Activated T-cell treated with anti-CD3 and anti-CD28 coated beads, Interleukin-2, amount 50 U/mL, for 48 hours (primary cell): ENCODE data around the gene CNGA3.
A peak's percentile ranks its signal among the peaks of the same experiment; 100 is the strongest.
"Not testable (repeated sequence)": the region's sequence is repeated elsewhere in the genome, so short reads cannot be mapped to it uniquely, and the experiment has no call there.

Source experiments
- DNase-seq, 2 experiments: peaks; one replicate each; pipeline ENCODE4 v3.0.0-alpha.2; 2020

CNGA3 gene

GRCh38 chr2:98346311-98347236, at the start of gene CNGA3:
Gene CNGA3 (plus strand): TSS chr2:98346456. CDS start chr2:98369976, 23,520 bp downstream.
- peak; percentile 39 to 52 for DNase-seq

GRCh38 chr2:98297817-98298682, 48.2 kb upstream of the CNGA3 start:
- DNase-seq, result no peak

- no peak for DNase-seq
These were observed 47.5 kb upstream of the CNGA3 start for GRCh38 chr2:98298683-98299164.

GRCh38 chr2:98299211-98299905, 46.9 kb upstream of the CNGA3 start:
- no peak for DNase-seq

- DNase-seq, result no peak
These were observed 45.9 kb upstream of the CNGA3 start for GRCh38 chr2:98300141-98300874.

GRCh38 chr2:98301469-98301868, 44.8 kb upstream of the CNGA3 start:
- DNase-seq, result no peak

- DNase-seq, result not testable (repeated sequence)
These were observed 39.0 kb upstream of the CNGA3 start for GRCh38 chr2:98307131-98307696.

GRCh38 chr2:98308068-98308467, 38.2 kb upstream of the CNGA3 start:
- DNase-seq, result no peak

- DNase-seq, result no peak
These were observed 37.7 kb upstream of the CNGA3 start for GRCh38 chr2:98308532-98308931.

GRCh38 chr2:98309580-98309979, 36.7 kb upstream of the CNGA3 start:
- DNase-seq, result no peak

- no peak for DNase-seq
These were observed 36.2 kb upstream of the CNGA3 start for GRCh38 chr2:98310010-98310409.

- no peak for DNase-seq
These were observed 35.2 kb upstream of the CNGA3 start for GRCh38 chr2:98311090-98311489.

GRCh38 chr2:98311771-98312545, 34.3 kb upstream of the CNGA3 start:
- no peak for DNase-seq

- no peak for DNase-seq
These were observed 32.6 kb upstream of the CNGA3 start for GRCh38 chr2:98313492-98314250.

GRCh38 chr2:98314251-98314650, 32.0 kb upstream of the CNGA3 start:
- DNase-seq, result no peak

- DNase-seq, result no peak
These were observed 30.3 kb upstream of the CNGA3 start for GRCh38 chr2:98315957-98316356.

GRCh38 chr2:98317214-98317613, 29.0 kb upstream of the CNGA3 start:
- no peak for DNase-seq

- DNase-seq, result not testable (repeated sequence)
These were observed 26.1 kb upstream of the CNGA3 start for GRCh38 chr2:98320171-98320570.

GRCh38 chr2:98324181-98324580, 22.1 kb upstream of the CNGA3 start:
- DNase-seq, result no peak

GRCh38 chr2:98327776-98328175, 18.5 kb upstream of the CNGA3 start:
- DNase-seq, result no peak
